Ovary (tissue), 9 donors: Measurements from ENCODE around the gene PIWIL4. TPM values are rescaled to one million over a fixed set of nuclear protein-coding genes. Genes with fewer than 3 reads are reported as not detected.

Experiments used
- DNase-seq, 5 donors: peaks; one replicate each; pipeline ENCODE4 v3.0.0-alpha.2; 2019 to 2020
- H3K27ac ChIP-seq, 2 donors: fragments of 200-600 bp; one replicate each; pipeline versions ENCODE4 v1.5.1 to v1.8.0; 2019 to 2022
- H3K27me3 ChIP-seq: fragments of 200-600 bp; one replicate; pipeline ENCODE4 v1.8.0; 2022
- H3K36me3 ChIP-seq: fragments of 200-600 bp; sonication (generic); one replicate; pipeline ENCODE4 v1.5.1; 2019
- H3K4me1 ChIP-seq: one replicate; pipeline ENCODE4 v1.8.1; 2013; ENCODE audit warnings: mild to moderate bottlenecking, moderate library complexity; ENCODE audit not compliant: insufficient read depth
- H3K4me3 ChIP-seq: fragments of 200-600 bp; sonication (generic); one replicate; pipeline ENCODE4 v1.5.1; 2017
- H3K9me3 ChIP-seq, 2 donors: fragments of 200-600 bp in 1 of 2; sonication (generic) in 1 of 2; one replicate each; pipeline versions ENCODE4 v1.5.1 to v1.8.1; 2013 to 2019; ENCODE audit warnings: mild to moderate bottlenecking in 1 of 2, moderate library complexity in 1 of 2
- CTCF ChIP-seq, 3 donors: fragments of 450-650 bp in 2 of 3; fragments of 200-600 bp in 1 of 3; IDR thresholded peaks; one replicate each; pipeline versions ENCODE4 v1.5.1 to v1.8.0; 2016 to 2022; ENCODE audit warnings: antibody characterized with exemption in 3 of 3, mild to moderate bottlenecking in 1 of 3
- EP300 ChIP-seq: sonication (generic); formaldehyde crosslinking; IDR thresholded peaks from one replicate; pipeline ENCODE4 v1.6.1; 2017; ENCODE audit warnings: antibody characterized with exemption
- POLR2A ChIP-seq: fragments of 450-650 bp; IDR thresholded peaks from one replicate; pipeline ENCODE4 v1.6.1; 2017; ENCODE audit warnings: antibody characterized with exemption, mild to moderate bottlenecking, moderate library complexity
- WGBS, 3 donors: extraction: QIAGEN DNeasy Blood & Tissue Kit in 1 of 3; methylation state at CpG; one replicate each; pipeline versions ENCODE4 v1.1.5 to v1.1.7; 2013 to 2017; 5-methylcytosine and 5-hydroxymethylcytosine counted together
- intact Hi-C, 4 donors: fragments of 100-400 bp; cut with DNase I; formaldehyde crosslinking; loops; one replicate each; pipeline versions ENCODE4 v1.11.0 to v1.15.1; 2022 to 2023
- polyA plus RNA-seq, 2 donors: library from polyadenylated mRNA; stranded (reverse); fragments of 200-250 nt in 1 of 2; fragments of 350-450 nt in 1 of 2; fragmentation: Illumina TruSeq in 1 of 2; extraction: RNeasy Lipid Tissue Mini Kit (QIAGEN cat#74804) in 1 of 2; gene quantifications; one replicate each; pipeline ENCODE4 v1.2.3, GENCODE V29; 2013 to 2014
- total RNA-seq, 7 donors: library from RNA; depleted of rRNA in 2 of 7; stranded (reverse); fragments of >200 nt in 2 of 7; fragmentation: NEBNext Ultra II Directional in 3 of 7; extraction: Animal tissue kit (Norgen Biotek cat#: 25700) in 3 of 7; gene quantifications; one replicate each; pipeline versions ENCODE4 v1.1.0 to v1.2.4, GENCODE V29; 2016 to 2023
- donor health status: DM: no; HTN: no; CAD: no; lungs with moderate emphysema.
- donor health status: DM: no; HTN: no; CAD: no.
- donor health status: Bipolar disorder and iron deficiency.
- donor health status: DM: yes; HTN: yes; CAD: no.
- donor health status: DM: no; HTN: no; CAD: no.
- donor health status: DM: yes; HTN: yes; CAD: no.

The PIWIL4 gene
- total and polyA plus RNA-seq, 9 donors = 1.9 to 4.6 (median 3.6) TPM

GRCh38 chr11:94602430-94603372, 35.5 kb downstream of the PIWIL4 start:
- Histone ChIP-seq H3K9me3 (no peaks in the 10 kb centered on the region), H3K27me3 (no peaks in the 10 kb centered on the region), H3K4me3 (no peak overlapping the region), H3K36me3 (no peaks in the 10 kb centered on the region), H3K27ac (no peak overlapping the region), H3K4me1 (no peaks in the 10 kb centered on the region)
- 35 to 76% (median 50%) methylated on average over 8 of the region's 8 CpGs for WGBS, 3 donors
- intact Hi-C loops = loop anchor here in 2 of 4 donors (5.0 kb wide), 1 partner anchor 80 kb away; no protein-coding TSS in a partner anchor
- DNase-seq = peak in 4 of 5 donors; percentile 36 to 60 (median 54)
- TF ChIP-seq POLR2A (no peak), CTCF (IDR thresholded peaks at IDR 0.05) (peak in 1 of 3 donors; percentile 24), EP300 (no peak)

- H3K27me3 ChIP-seq = no peaks in the 10 kb centered on the region
Measured at GRCh38 chr11:94603587-94603986, 36.4 kb downstream of the PIWIL4 start.

GRCh38 chr11:94604482-94604881, 37.3 kb downstream of the PIWIL4 start:
- H3K4me1 ChIP-seq = no peaks in the 10 kb centered on the region
- no peak for TF ChIP-seq POLR2A
- no peak for TF ChIP-seq CTCF (IDR thresholded peaks at IDR 0.05)
- no peak for TF ChIP-seq EP300
- intact Hi-C loops = loop anchor here in 2 of 4 donors (5.0 kb wide), 1 partner anchor 82 kb away; no protein-coding TSS in a partner anchor
- H3K9me3 ChIP-seq = no peaks in the 10 kb centered on the region
- no peaks in the 10 kb centered on the region for H3K36me3 ChIP-seq
- no peak overlapping the region for H3K4me3 ChIP-seq
- H3K27ac ChIP-seq = no peak overlapping the region
- DNase-seq = no peak
- WGBS, 3 donors = 81 to 82% (median 82%) methylated on average over 3 of the region's 3 CpGs
- no peaks in the 10 kb centered on the region for H3K27me3 ChIP-seq

More at GRCh38 chr11:94603587-94603986, 36.4 kb downstream of the PIWIL4 start:
- H3K4me3 ChIP-seq = no peak overlapping the region
- DNase-seq = no peak
- no peaks in the 10 kb centered on the region for H3K36me3 ChIP-seq
- 91 to 96% (median 94%) methylated on average over 1 of the region's 1 CpG for WGBS, 3 donors
- no peaks in the 10 kb centered on the region for H3K9me3 ChIP-seq
- intact Hi-C loops = loop anchor here in 2 of 4 donors (5.0 kb wide), 1 partner anchor 81 kb away; no protein-coding TSS in a partner anchor
- H3K4me1 ChIP-seq = no peaks in the 10 kb centered on the region
- no peak overlapping the region for H3K27ac ChIP-seq
- TF ChIP-seq EP300 (no peak), POLR2A (no peak), CTCF (IDR thresholded peaks at IDR 0.05) (no peak)

GRCh38 chr11:94613120-94613519, 46.0 kb downstream of the PIWIL4 start:
- Histone ChIP-seq H3K4me3 (no peak overlapping the region), H3K9me3 (no peaks in the 10 kb centered on the region), H3K27ac (no peak overlapping the region), H3K27me3 (no peaks in the 10 kb centered on the region), H3K36me3 (no peaks in the 10 kb centered on the region), H3K4me1 (no peaks in the 10 kb centered on the region)
- DNase-seq = no peak
- whole genome bisulfite sequencing, 3 donors = 77 to 92% (median 86%) methylated on average over 1 of the region's 1 CpG
- TF ChIP-seq EP300 (no peak), CTCF (IDR thresholded peaks at IDR 0.05) (no peak), POLR2A (no peak)
- intact Hi-C loops = no loop called here
